ENCODE results near the gene RASSF5. TPM values are rescaled to one million over a fixed set of nuclear protein-coding genes. Genes with fewer than 3 reads are reported as not detected.

RASSF5 gene
- total and polyA plus RNA-seq, 9 of the 15 experiments (the other 6 are each of a cell fraction or from before 2014, with no cell fraction given) = 6.1 to 41.0 (median 25.2) TPM

- TF ChIP-seq ARID4B (CRISPR knock-in tag; IDR thresholded peaks at IDR 0.05) (0 out of 2 replicates have a peak, but pooled peaks have one; percentile 13), RAD21 (CRISPR knock-in tag; conservative IDR thresholded peaks at IDR 0.05 in 1 of 2, IDR thresholded peaks at IDR 0.05 in 1 of 2) (no peak), SREBF2 (CRISPR knock-in tag; IDR thresholded peaks at IDR 0.05) (no peak), ZNF586 (CRISPR knock-in tag; conservative IDR thresholded peaks at IDR 0.05) (no peak), ZNF583 (CRISPR knock-in tag; IDR thresholded peaks at IDR 0.05) (no peak), ZNF778 (CRISPR knock-in tag; IDR thresholded peaks at IDR 0.05) (no peak), RFX7 (CRISPR knock-in tag; IDR thresholded peaks at IDR 0.05) (no peak), REST (IDR thresholded peaks at IDR 0.05; ENCODE audit: borderline replicate concordance) (no peak), REST (CRISPR knock-in tag; IDR thresholded peaks at IDR 0.05; ENCODE audit: low read depth) (0 out of 2 replicates have a peak, but pooled peaks have one; percentile 15)
Observed at GRCh38 chr1:206575894-206576737, 68.8 kb downstream of the RASSF5 start (continued).

Data from K562 (cell line).